ENCODE data around the gene NOXA1.

The NOXA1 gene

GRCh38 chr9:137434498-137435380, 11.5 kb downstream of the NOXA1 start:
- no peak for DNase-seq (ENCODE audit: low spot score)
- Histone ChIP-seq H3K9me3 (replicated peaks in 1 of 2; ENCODE audit: control insufficient read depth in 2 of 2, insufficient read depth in 1 of 2, low read depth in 1 of 2, low read length in 2 of 2) (no peaks in the 10 kb centered on the region), H2BK12ac (ENCODE audit: low read length) (peak overlapping the region; percentile 73), H3K79me1 (ENCODE audit: low read depth, low read length) (peaks cover 2% of the 10 kb centered on the region), H2AK5ac (ENCODE audit: low read depth, low read length) (peak overlapping the region; percentile 63), H2BK120ac (ENCODE audit: low read depth, low read length) (no peak overlapping the region), H2AFZ (ENCODE audit: low read length) (no peak overlapping the region), H3K14ac (ENCODE audit: low read length) (peak overlapping the region; percentile 71), H4K8ac (ENCODE audit: low read depth, low read length) (peak overlapping the region; percentile 43), H3K4me3 (ENCODE audit: low read length in 2 of 2) (no peak overlapping the region), H3K18ac (ENCODE audit: low read length) (peak overlapping the region; percentile 57), H3K27me3 (ENCODE audit: control insufficient read depth in 3 of 3, insufficient read depth in 3 of 3, low read depth in 1 of 3, low read length in 3 of 3) (peaks cover 0 to 9% (median 0%) of the 10 kb centered on the region in 3 experiments), H3K36me3 (replicated peaks in 1 of 2; ENCODE audit: control insufficient read depth in 2 of 2, insufficient read depth in 2 of 2, low read length in 2 of 2) (no peaks in the 10 kb centered on the region), H3K4ac (ENCODE audit: low read length) (peak overlapping the region; percentile 66), H3K23ac (ENCODE audit: low read depth, low read length, poor library complexity) (peak overlapping the region; percentile 85), H3K27ac (replicated peaks; ENCODE audit: low read length) (no peak overlapping the region), H3K4me1 (ENCODE audit: control insufficient read depth in 2 of 2, insufficient read depth in 1 of 2, low read depth in 1 of 2, low read length in 2 of 2) (no peaks in the 10 kb centered on the region), H2BK15ac (ENCODE audit: low read length) (peak overlapping the region; percentile 89), H2BK5ac (ENCODE audit: low read length) (peak overlapping the region; percentile 75), H3K4me2 (ENCODE audit: insufficient read depth, low read length, poor library complexity, severe bottlenecking) (no peak overlapping the region), H3K9ac (ENCODE audit: low read depth, low read length, poor library complexity) (peak overlapping the region; percentile 44), H4K91ac (ENCODE audit: low read depth, low read length, poor library complexity) (no peak overlapping the region)
- WGBS, 2 donors (ENCODE audit: extremely low coverage in 2 of 2, insufficient read length in 2 of 2, insufficient replicate concordance in 1 of 2), result no CpG with 5 or more reads among the region's 43 CpGs

GRCh38 chr9:137435381-137435891, 12.2 kb downstream of the NOXA1 start:
- H3K9ac ChIP-seq (ENCODE audit: low read depth, low read length, poor library complexity), result peak overlapping the region; percentile 44
- H2AFZ ChIP-seq (ENCODE audit: low read length), result peak overlapping the region; percentile 17
- no peak overlapping the region for H3K4me3 ChIP-seq (ENCODE audit: low read length in 2 of 2)
- peak overlapping the region; percentile 48 for H3K18ac ChIP-seq (ENCODE audit: low read length)
- peak overlapping the region; percentile 88 for H2AK5ac ChIP-seq (ENCODE audit: low read depth, low read length)
- no peak overlapping the region for H3K4ac ChIP-seq (ENCODE audit: low read length)
- H3K27ac ChIP-seq (replicated peaks; ENCODE audit: low read length), result no peak overlapping the region
- H3K36me3 ChIP-seq (replicated peaks in 1 of 2; ENCODE audit: control insufficient read depth in 2 of 2, insufficient read depth in 2 of 2, low read length in 2 of 2), result no peaks in the 10 kb centered on the region
- no peak overlapping the region for H2BK5ac ChIP-seq (ENCODE audit: low read length)
- no peak overlapping the region for H4K8ac ChIP-seq (ENCODE audit: low read depth, low read length)
- DNase-seq (ENCODE audit: low spot score), result no peak
- H3K9me3 ChIP-seq (replicated peaks in 1 of 2; ENCODE audit: control insufficient read depth in 2 of 2, insufficient read depth in 1 of 2, low read depth in 1 of 2, low read length in 2 of 2), result no peaks in the 10 kb centered on the region
- peak overlapping the region; percentile 22 for H2BK12ac ChIP-seq (ENCODE audit: low read length)
- no peak overlapping the region for H3K4me2 ChIP-seq (ENCODE audit: insufficient read depth, low read length, poor library complexity, severe bottlenecking)
- peaks cover 2% of the 10 kb centered on the region for H3K79me1 ChIP-seq (ENCODE audit: low read depth, low read length)
- no peak overlapping the region for H2BK120ac ChIP-seq (ENCODE audit: low read depth, low read length)
- peak overlapping the region; percentile 30 for H4K91ac ChIP-seq (ENCODE audit: low read depth, low read length, poor library complexity)
- H3K27me3 ChIP-seq (ENCODE audit: control insufficient read depth in 3 of 3, insufficient read depth in 3 of 3, low read depth in 1 of 3, low read length in 3 of 3), result peaks cover 0 to 9% (median 0%) of the 10 kb centered on the region in 3 experiments
- peak overlapping the region; percentile 89 for H2BK15ac ChIP-seq (ENCODE audit: low read length)
- H3K23ac ChIP-seq (ENCODE audit: low read depth, low read length, poor library complexity), result peak overlapping the region; percentile 85
- no peaks in the 10 kb centered on the region for H3K4me1 ChIP-seq (ENCODE audit: control insufficient read depth in 2 of 2, insufficient read depth in 1 of 2, low read depth in 1 of 2, low read length in 2 of 2)
- H3K14ac ChIP-seq (ENCODE audit: low read length), result peak overlapping the region; percentile 71
- WGBS, 2 donors (ENCODE audit: extremely low coverage in 2 of 2, insufficient read length in 2 of 2, insufficient replicate concordance in 1 of 2), result no CpG with 5 or more reads among the region's 20 CpGs

GRCh38 chr9:137435980-137436760, 13.0 kb downstream of the NOXA1 start:
- no peak overlapping the region for H2BK12ac ChIP-seq (ENCODE audit: low read length)
- H3K18ac ChIP-seq (ENCODE audit: low read length), result peak overlapping the region; percentile 64
- DNase-seq (ENCODE audit: low spot score), result no peak
- peak overlapping the region; percentile 89 for H3K23ac ChIP-seq (ENCODE audit: low read depth, low read length, poor library complexity)
- WGBS, 2 donors (ENCODE audit: extremely low coverage in 2 of 2, insufficient read length in 2 of 2, insufficient replicate concordance in 1 of 2), result no CpG with 5 or more reads among the region's 42 CpGs
- no peaks in the 10 kb centered on the region for H3K9me3 ChIP-seq (replicated peaks in 1 of 2; ENCODE audit: control insufficient read depth in 2 of 2, insufficient read depth in 1 of 2, low read depth in 1 of 2, low read length in 2 of 2)
- no peak overlapping the region for H4K8ac ChIP-seq (ENCODE audit: low read depth, low read length)
- H3K14ac ChIP-seq (ENCODE audit: low read length), result no peak overlapping the region
- no peak overlapping the region for H3K4me2 ChIP-seq (ENCODE audit: insufficient read depth, low read length, poor library complexity, severe bottlenecking)
- H3K4me1 ChIP-seq (ENCODE audit: control insufficient read depth in 2 of 2, insufficient read depth in 1 of 2, low read depth in 1 of 2, low read length in 2 of 2), result no peaks in the 10 kb centered on the region
- peak overlapping the region; percentile 32 for H2AK5ac ChIP-seq (ENCODE audit: low read depth, low read length)
- H2BK15ac ChIP-seq (ENCODE audit: low read length), result no peak overlapping the region
- peaks cover 0 to 9% (median 0%) of the 10 kb centered on the region in 3 experiments for H3K27me3 ChIP-seq (ENCODE audit: control insufficient read depth in 3 of 3, insufficient read depth in 3 of 3, low read depth in 1 of 3, low read length in 3 of 3)
- no peak overlapping the region for H3K27ac ChIP-seq (replicated peaks; ENCODE audit: low read length)
- no peak overlapping the region for H4K91ac ChIP-seq (ENCODE audit: low read depth, low read length, poor library complexity)
- H3K9ac ChIP-seq (ENCODE audit: low read depth, low read length, poor library complexity), result no peak overlapping the region
- H2BK5ac ChIP-seq (ENCODE audit: low read length), result peak overlapping the region; percentile 82
- peak overlapping the region; percentile 17 for H2AFZ ChIP-seq (ENCODE audit: low read length)
- H3K79me1 ChIP-seq (ENCODE audit: low read depth, low read length), result peaks cover 2% of the 10 kb centered on the region
- H2BK120ac ChIP-seq (ENCODE audit: low read depth, low read length), result no peak overlapping the region
- H3K4me3 ChIP-seq (ENCODE audit: low read length in 2 of 2), result no peak overlapping the region
- H3K4ac ChIP-seq (ENCODE audit: low read length), result no peak overlapping the region
- H3K36me3 ChIP-seq (replicated peaks in 1 of 2; ENCODE audit: control insufficient read depth in 2 of 2, insufficient read depth in 2 of 2, low read length in 2 of 2), result no peaks in the 10 kb centered on the region
